Measurements from ENCODE around the gene TWIST2.

DNA sequence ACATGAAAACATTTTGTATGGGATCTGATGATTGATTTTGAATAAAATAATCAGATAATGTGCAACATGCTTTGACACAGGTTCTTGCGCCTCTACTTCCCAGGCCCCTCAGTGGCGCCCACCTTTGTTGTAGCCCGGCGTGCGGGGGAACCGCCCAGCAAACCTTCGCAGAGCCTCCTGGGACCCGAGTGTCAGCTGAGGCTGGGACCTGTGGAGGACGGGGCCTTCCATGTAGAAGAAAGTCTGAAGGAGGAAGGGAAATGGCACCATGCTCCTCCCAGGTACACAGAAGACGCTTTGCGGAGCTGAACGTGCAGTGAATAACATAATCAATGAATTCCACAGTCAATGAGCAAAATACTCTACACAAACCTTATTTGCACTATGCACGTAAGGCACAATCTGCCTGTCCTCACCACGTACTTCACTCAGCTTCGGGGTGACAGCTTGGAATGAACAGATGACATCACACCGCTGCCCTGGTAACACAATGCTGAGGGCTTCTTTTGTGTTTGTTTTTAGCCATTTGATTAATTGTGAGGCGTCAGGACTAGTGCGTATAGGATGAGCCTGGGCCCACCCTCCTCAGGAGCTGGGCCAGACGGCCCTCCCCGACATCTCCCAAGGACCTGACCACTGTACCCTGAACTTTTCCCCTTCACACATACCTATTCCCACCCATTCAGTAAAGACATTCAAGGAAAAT lies 78.1 kb downstream of the TWIST2 start:
- no peak for TF ChIP-seq EP300 (conservative IDR thresholded peaks at IDR 0.05; ENCODE audit: poor library complexity, severe bottlenecking)
- TF ChIP-seq, protein P1, sequence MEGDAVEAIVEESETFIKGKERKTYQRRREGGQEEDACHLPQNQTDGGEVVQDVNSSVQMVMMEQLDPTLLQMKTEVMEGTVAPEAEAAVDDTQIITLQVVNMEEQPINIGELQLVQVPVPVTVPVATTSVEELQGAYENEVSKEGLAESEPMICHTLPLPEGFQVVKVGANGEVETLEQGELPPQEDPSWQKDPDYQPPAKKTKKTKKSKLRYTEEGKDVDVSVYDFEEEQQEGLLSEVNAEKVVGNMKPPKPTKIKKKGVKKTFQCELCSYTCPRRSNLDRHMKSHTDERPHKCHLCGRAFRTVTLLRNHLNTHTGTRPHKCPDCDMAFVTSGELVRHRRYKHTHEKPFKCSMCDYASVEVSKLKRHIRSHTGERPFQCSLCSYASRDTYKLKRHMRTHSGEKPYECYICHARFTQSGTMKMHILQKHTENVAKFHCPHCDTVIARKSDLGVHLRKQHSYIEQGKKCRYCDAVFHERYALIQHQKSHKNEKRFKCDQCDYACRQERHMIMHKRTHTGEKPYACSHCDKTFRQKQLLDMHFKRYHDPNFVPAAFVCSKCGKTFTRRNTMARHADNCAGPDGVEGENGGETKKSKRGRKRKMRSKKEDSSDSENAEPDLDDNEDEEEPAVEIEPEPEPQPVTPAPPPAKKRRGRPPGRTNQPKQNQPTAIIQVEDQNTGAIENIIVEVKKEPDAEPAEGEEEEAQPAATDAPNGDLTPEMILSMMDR (IDR thresholded peaks at IDR 0.05; ENCODE audit: poor library complexity, severe bottlenecking): no peak

All from neural cell (in vitro differentiated cells).